Neural cell (in vitro differentiated cells): Measurements from ENCODE around the gene COQ10A. TPM values are rescaled to one million over a fixed set of nuclear protein-coding genes. Genes with fewer than 3 reads are reported as not detected.

Experiments
- H2AFZ ChIP-seq: fragments of 200-600, 300-800 bp; sonication (generic), shearing (Covaris generic); 2 replicates; pipeline ENCODE4 v1.6.0; 2014; ENCODE audit warnings: low read depth, mild to moderate bottlenecking, antibody characterized with exemption, low read length, moderate library complexity
- H3F3A ChIP-seq: fragments of 200-600 bp; shearing (Covaris generic); 2 replicates; pipeline ENCODE4 v1.6.1; 2016; ENCODE audit warnings: mild to moderate bottlenecking, moderate library complexity, mixed read lengths, antibody characterized with exemption, low read length; ENCODE audit not compliant: insufficient read depth, poor library complexity, severe bottlenecking
- H3K27ac ChIP-seq: fragments of 200-600, 300-800 bp; sonication (generic), shearing (Covaris generic); 2 replicates; pipeline ENCODE4 v1.5.1; 2014; ENCODE audit warnings: mild to moderate bottlenecking, low read length, moderate library complexity
- H3K27me3 ChIP-seq: fragments of 300-800, 200-600 bp; sonication (generic), shearing (Covaris generic); 2 replicates; pipeline ENCODE4 v1.6.0; 2014; ENCODE audit warnings: mild to moderate bottlenecking, low read depth, low read length, moderate library complexity; ENCODE audit not compliant: insufficient read depth
- H3K36me3 ChIP-seq: fragments of 300-800, 200-600 bp; sonication (generic), shearing (Covaris generic); 2 replicates; pipeline ENCODE4 v1.5.1; 2014; ENCODE audit warnings: mild to moderate bottlenecking, antibody characterized with exemption, low read length, moderate library complexity; ENCODE audit not compliant: insufficient read depth
- H3K4me2 ChIP-seq: fragments of 300-800, 200-600 bp; sonication (generic), shearing (Covaris generic); 2 replicates; pipeline ENCODE4 v1.6.0; 2014; ENCODE audit warnings: mild to moderate bottlenecking, low read length
- H3K4me3 ChIP-seq: fragments of 300-800, 200-600 bp; sonication (generic), shearing (Covaris generic); 2 replicates; pipeline ENCODE4 v1.5.1; 2014; ENCODE audit warnings: mild to moderate bottlenecking, low read length, moderate library complexity
- H3K79me2 ChIP-seq: fragments of 200-600 bp; shearing (Covaris generic); replicated peaks from 2 replicates; pipeline ENCODE4 v1.6.0; 2014; ENCODE audit warnings: mild to moderate bottlenecking, low read length, moderate library complexity; ENCODE audit not compliant: insufficient read depth
- H3K9ac ChIP-seq: fragments of 300-800, 200-600 bp; sonication (generic), shearing (Covaris generic); 2 replicates; pipeline ENCODE4 v1.6.1; 2016; ENCODE audit warnings: mild to moderate bottlenecking, low read length, mixed read lengths
- H3K9me2 ChIP-seq: fragments of 200-600 bp; shearing (Covaris generic); 2 replicates; pipeline ENCODE4 v1.6.1; 2016; ENCODE audit warnings: mild to moderate bottlenecking, low read length, mixed read lengths; ENCODE audit not compliant: insufficient read depth
- H3K9me3 ChIP-seq: fragments of 200-600, 300-800 bp; sonication (generic), shearing (Covaris generic); 2 replicates; pipeline ENCODE4 v1.6.1; 2016; ENCODE audit warnings: mild to moderate bottlenecking, mixed run types, low read length, moderate library complexity, mixed read lengths
- H4K20me1 ChIP-seq: fragments of 200-600 bp; shearing (Covaris generic); 2 replicates; pipeline ENCODE4 v1.6.1; 2016; ENCODE audit warnings: mild to moderate bottlenecking, mixed run types; ENCODE audit not compliant: insufficient read depth
- CTCF ChIP-seq: fragments of 450-650 bp; IDR thresholded peaks from 2 replicates; pipeline ENCODE4 v1.5.1; 2014; ENCODE audit warnings: antibody characterized with exemption, mild to moderate bottlenecking, moderate library complexity; ENCODE audit not compliant: poor library complexity, severe bottlenecking
- EP300 ChIP-seq: fragments of 450-650 bp; conservative IDR thresholded peaks from 2 replicates; pipeline ENCODE4 v1.6.1; 2014; ENCODE audit warnings: antibody characterized with exemption, mild to moderate bottlenecking, moderate library complexity; ENCODE audit not compliant: poor library complexity, severe bottlenecking
- EZH2 ChIP-seq: fragments of 200-600, 300-800 bp; shearing (Covaris generic), sonication (generic); IDR thresholded peaks from 2 replicates; pipeline ENCODE4 v1.6.1; 2014; ENCODE audit warnings: antibody characterized with exemption, low read length, borderline replicate concordance, mild to moderate bottlenecking; ENCODE audit not compliant: insufficient read depth, poor library complexity, severe bottlenecking
- MXI1 ChIP-seq: fragments of 450-650 bp; conservative IDR thresholded peaks from 2 replicates; pipeline ENCODE4 v1.6.1; 2014; ENCODE audit warnings: antibody characterized with exemption, mild to moderate bottlenecking; ENCODE audit not compliant: poor library complexity, severe bottlenecking
- POLR2AphosphoS5 ChIP-seq: IDR thresholded peaks from 2 replicates; pipeline ENCODE4 v1.6.1; 2012
- RAD21 ChIP-seq: fragments of 450-650 bp; conservative IDR thresholded peaks from 2 replicates; pipeline ENCODE4 v1.6.1; 2014; ENCODE audit warnings: antibody characterized with exemption, mild to moderate bottlenecking, moderate library complexity
- REST ChIP-seq: IDR thresholded peaks from 2 replicates; pipeline ENCODE4 v1.6.1; 2012; ENCODE audit warnings: borderline replicate concordance
- SMC3 ChIP-seq: fragments of 450-650 bp; conservative IDR thresholded peaks from 2 replicates; pipeline ENCODE4 v1.6.1; 2014; ENCODE audit warnings: antibody characterized with exemption, mild to moderate bottlenecking, moderate library complexity; ENCODE audit not compliant: poor library complexity
- TAF1 ChIP-seq: IDR thresholded peaks from 2 replicates; pipeline ENCODE4 v1.6.1; 2012; ENCODE audit warnings: low read depth
- polyA plus RNA-seq: library from polyadenylated mRNA; depleted of rRNA; stranded (reverse); fragments of >200 nt; gene quantifications from 2 replicates; pipeline ENCODE4 v1.2.3, GENCODE V29; 2014

COQ10A gene
- polyA plus RNA-seq, 1 donor from 2014 or later, result 56.5 TPM

GRCh38 chr12:56258820-56259183, 7.9 kb upstream of the COQ10A start:
- Histone ChIP-seq H3K4me3 (peak overlapping the region; percentile 96), H3K27ac (peak overlapping the region; percentile 60), H2AFZ (peak overlapping the region; percentile 89), H3K9ac (peak overlapping the region; percentile 96), H3K79me2 (peaks cover 21% of the 10 kb centered on the region), H4K20me1 (no peaks in the 10 kb centered on the region), H3K36me3 (peaks cover 7% of the 10 kb centered on the region), H3K9me2 (no peaks in the 10 kb centered on the region), H3K27me3 (no peaks in the 10 kb centered on the region), H3K4me2 (peak overlapping the region; percentile 41), H3F3A (no peaks in the 10 kb centered on the region), H3K9me3 (no peaks in the 10 kb centered on the region)
- TF ChIP-seq REST (no peak), SMC3 (no peak), EP300 (no peak), MXI1 (no peak), RAD21 (no peak), POLR2AphosphoS5 (no peak), CTCF (no peak), EZH2 (no peak), TAF1 (no peak)

- H3K27ac ChIP-seq, result no peak overlapping the region
- H3K79me2 ChIP-seq, result peaks cover 21% of the 10 kb centered on the region
- no peak for TF ChIP-seq SMC3
- TF ChIP-seq REST, result no peak
- TF ChIP-seq CTCF, result no peak
- no peak for TF ChIP-seq RAD21
- no peak for TF ChIP-seq POLR2AphosphoS5
- TF ChIP-seq EP300, result no peak
- TF ChIP-seq EZH2, result no peak
- TF ChIP-seq MXI1, result no peak
- no peak for TF ChIP-seq TAF1
- no peaks in the 10 kb centered on the region for H4K20me1 ChIP-seq
- no peaks in the 10 kb centered on the region for H3K36me3 ChIP-seq
- no peaks in the 10 kb centered on the region for H3K9me3 ChIP-seq
- no peak overlapping the region for H3K9ac ChIP-seq
- no peaks in the 10 kb centered on the region for H3K27me3 ChIP-seq
- no peak overlapping the region for H3K4me3 ChIP-seq
- H2AFZ ChIP-seq, result no peak overlapping the region
- no peaks in the 10 kb centered on the region for H3K9me2 ChIP-seq
- no peak overlapping the region for H3K4me2 ChIP-seq
- no peaks in the 10 kb centered on the region for H3F3A ChIP-seq
Observed at GRCh38 chr12:56260380-56260779, 6.4 kb upstream of the COQ10A start.
